HG03175 (cell line): ENCODE measurements around the gene DAGLA.

Experiments used
- ATAC-seq: cut with Tn5 transposase; IDR thresholded peaks from one replicate; pipeline ENCODE4 v1.9.1; 2021; ENCODE audit warnings: mild to moderate bottlenecking, moderate library complexity; ENCODE audit not compliant: unreplicated experiment

The DAGLA gene

DNA sequence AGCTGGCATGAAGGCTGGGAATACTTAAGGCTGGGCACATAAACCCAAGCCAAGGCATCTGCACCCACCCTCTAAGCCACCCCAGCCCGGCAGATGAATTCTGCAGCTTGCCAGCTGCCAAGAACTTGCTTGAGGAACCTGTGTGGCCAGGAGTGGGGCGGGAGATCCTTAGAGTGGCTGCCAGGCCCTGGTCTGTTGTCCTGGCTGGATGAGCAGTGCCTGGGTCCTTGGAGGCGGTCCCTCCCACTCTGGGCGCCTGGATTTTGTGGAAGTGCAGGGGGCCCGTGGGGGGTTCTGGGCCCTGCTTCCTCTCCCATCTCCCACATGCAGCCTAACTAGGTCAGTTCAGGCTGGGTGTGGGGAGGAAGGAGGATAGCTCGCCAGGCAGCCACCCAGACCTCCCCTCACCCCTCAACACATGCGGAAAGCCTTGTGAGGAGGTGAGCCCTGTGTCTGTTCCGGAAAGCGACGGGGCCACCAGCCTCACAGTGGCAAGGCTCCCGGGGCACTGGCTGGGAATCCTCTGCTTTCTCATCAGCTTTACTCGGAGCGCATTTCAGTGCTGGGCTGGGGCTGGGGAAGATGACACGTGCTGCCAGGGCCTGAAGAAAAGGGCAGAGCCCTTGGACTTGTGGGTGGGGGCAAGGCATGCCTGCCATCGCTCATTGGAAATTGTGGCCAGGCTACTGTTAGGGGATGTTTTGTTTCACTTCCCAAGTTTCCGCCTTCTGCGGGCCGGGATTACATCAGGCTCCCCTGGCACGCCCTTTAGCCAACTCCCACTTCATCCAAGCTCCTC lies 8.4 kb downstream of the DAGLA start:
- no peak for ATAC-seq

DNA sequence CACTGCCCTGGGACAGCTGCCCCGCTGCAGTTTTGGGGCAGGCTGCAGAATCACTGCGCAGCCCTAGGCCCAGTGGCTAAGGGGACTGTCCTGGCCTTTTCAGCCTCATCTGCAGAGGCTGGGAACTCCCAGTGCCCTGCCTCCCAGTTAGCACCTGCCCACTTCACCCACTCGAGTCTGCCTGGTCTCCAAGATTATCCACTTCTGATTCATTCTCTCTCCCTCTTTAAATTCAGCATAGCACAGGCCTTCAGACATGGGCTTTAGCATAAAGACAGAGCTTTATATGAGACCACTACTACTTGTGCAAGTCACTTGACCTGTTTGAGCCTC lies 8.9 kb downstream of the DAGLA start:
- no peak for ATAC-seq

DNA sequence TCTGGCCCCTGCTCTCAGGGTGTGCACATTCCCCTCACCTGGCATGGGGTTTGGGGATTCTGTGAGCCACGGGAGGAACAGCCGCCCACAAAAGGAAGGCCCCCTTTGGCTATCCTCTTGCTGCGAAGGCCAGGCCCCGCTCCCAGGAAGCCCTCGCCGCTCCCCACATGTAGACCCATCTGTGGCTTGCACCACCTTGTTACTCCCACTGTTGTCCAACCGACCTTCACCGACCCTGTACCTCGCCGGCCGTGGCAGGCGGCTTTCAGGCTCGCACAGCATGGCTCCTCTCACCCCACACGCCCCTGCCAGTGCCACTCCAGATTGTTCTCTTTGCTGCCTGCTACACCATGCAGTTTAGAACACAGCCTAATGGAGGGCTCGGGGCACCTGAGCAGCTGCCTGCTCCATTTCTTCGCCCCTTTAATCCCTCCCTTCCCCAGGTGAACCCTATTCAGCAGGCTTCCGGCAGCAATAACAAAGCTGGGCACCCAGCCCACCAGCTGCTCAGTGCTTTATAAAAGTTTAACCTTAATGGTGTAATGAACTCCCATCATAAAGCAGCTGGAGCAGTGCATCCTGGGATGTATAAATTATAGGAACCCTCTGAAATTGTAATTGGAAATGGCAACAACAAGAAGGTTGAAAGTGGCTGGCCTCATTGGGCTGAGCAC lies 10.7 kb downstream of the DAGLA start:
- no peak for ATAC-seq

DNA sequence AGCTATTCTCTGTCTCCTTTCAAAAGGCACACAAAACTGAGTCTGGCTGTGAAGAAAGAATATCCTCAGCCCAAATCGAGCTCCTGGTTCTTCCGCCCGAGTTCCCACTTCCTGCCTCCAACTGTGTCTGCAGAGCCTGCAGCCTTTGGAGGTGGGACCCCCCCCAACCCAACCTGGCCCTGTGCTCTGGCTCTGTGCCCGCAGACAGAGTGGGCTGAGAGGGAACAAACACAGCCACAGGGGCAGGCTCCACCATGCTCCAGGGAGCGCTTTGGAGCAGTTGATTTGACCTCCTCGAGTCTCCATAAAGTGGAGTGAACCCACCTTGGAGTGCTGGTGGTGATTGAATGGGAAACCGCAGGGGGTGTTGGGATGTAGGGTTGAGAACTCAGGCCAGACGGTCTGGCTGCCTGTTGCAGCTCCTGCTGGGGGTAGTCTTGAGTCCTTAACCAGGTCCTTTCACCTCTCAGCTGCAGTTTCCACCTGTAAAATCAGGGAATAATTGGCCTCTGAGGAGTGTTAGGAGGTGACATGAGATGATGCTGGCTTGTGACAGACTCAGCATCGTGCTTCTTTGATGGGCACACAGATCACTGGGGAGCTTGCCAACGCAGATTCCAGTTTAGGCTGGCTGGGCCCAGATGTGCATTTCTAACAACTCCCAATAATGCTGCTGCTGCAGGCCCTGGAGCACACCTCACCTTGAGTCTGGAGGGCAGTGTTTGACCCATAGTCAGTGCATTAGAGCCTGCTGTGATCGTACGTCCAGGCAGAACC lies 11.4 kb downstream of the DAGLA start:
- ATAC-seq: no peak

DNA sequence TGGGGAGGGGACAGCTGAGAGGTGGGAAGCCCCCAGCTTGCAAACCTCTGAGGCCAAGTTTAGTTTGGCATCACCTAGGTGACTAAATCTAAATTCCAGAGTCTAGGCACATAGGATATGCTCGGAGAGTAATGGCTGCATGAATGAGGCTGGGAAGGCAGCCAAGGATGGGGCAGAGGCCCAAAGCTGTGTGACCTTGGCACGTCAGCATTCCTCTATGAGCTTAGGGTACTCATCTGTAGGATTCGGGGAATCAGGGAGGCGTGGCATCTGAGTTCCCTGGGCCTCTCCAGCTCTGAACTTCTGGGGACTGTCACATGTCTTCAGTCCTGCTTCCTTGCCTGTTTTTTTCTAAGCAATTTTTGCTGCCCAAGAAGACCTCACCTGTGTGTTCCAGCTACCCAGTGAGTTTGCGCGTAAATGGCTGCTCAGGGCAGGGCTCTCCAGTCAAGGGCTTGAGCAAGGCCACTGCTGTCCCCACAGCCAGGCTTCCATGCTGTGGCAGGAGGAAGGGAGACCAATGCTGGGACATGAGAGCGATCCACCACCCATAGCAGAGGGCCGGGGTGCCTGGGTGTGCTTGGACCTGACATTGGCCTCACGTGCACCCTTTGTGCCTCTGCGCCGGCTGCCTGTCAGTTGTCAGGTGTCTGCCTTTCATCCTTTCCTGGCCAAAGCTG lies 13.9 kb downstream of the DAGLA start:
- no peak for ATAC-seq

DNA sequence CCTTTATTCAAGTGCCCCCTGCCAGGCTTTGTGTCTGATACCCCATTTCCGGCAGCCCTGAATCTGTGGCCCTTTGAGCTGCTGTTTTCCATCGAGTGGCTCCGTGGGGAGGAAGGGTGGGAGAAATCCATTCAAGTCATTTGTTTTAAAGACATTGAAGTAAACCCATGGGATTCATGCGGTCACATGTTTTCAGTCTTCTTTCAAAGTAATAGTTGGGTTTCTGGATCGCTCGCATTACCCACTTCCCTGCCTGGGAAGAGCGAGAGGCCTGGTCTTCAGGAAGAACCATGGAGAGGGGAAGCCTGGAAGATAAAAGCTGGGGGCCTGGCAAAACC lies 14.4 kb downstream of the DAGLA start:
- no peak for ATAC-seq

DNA sequence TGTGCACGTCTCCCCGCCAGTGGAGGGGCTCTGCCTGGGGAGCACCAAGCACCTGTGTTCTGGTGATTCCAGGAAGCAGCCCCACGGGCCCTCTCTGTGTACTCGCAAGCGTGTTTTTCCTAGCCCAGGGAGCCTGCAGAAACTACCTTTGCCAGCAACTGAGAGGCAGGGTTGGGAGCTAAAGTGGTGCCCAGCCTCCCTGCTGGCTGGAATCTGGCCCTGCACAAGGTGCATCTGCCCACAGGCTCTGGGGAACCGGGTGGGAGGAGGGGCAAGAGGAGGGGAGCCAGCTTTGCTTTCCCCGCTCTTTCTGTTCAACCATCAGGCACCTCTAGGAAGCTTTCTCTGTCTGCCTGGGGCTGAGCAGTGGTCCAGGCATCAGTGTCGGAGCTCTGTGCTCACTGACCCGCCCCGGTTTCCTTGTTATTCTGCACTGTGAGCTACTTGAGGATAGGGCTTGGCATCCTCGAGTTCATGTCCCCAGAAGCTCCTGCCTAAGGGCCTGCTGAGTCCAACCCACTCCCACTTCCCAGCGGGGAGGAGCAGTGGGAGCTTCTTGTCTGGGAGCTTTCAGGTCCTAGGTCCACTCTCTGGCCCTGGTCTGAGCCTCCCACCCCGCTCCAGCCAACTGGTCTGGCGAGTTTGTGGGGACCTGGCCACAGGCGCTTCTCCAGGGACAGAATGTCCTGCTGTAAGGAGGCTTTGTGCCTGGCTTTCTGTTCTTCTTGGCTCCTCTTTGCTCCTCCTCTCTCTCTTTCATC lies 14.9 kb downstream of the DAGLA start:
- no peak for ATAC-seq

DNA sequence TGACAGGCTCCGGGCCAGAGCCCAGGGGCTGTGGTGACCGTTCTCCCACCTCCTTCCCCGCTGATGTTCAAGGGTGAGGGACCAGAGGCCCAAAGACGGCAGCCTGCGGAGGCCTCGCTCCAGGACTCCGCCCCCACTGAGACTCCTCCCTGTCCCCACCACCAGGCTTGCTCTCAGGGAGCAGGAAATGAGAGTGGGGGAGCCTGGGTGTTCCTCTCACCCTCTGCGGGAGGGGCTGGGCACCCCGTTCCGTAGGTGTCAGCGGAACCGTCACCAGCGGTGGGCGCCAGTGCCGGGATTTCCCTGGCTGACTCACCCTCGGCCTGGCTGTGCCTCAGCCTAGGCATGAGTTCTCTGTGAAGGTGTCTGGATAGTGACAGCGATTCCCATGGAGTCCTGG lies 15.7 kb downstream of the DAGLA start:
- ATAC-seq: no peak

DNA sequence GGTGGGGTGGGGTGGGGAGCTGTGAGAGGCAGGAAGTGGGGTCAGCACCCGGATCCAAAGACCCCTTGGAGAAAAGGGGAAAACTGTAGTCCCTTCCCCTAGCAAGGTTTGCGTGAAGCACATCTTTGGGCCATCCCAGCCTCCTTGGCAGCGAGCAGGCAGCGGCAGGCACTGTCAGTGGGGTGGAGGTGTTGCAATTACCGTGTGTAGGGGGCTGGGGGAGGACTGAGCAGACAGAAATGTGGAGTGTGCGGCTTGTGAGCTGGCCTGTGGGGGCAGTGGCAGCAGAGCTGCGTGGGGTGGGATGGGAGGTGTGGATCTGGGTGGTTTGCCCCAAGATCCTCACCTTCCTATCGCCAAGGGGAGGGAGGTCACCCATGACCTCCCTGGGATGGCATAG lies 16.4 kb downstream of the DAGLA start:
- ATAC-seq: no peak

DNA sequence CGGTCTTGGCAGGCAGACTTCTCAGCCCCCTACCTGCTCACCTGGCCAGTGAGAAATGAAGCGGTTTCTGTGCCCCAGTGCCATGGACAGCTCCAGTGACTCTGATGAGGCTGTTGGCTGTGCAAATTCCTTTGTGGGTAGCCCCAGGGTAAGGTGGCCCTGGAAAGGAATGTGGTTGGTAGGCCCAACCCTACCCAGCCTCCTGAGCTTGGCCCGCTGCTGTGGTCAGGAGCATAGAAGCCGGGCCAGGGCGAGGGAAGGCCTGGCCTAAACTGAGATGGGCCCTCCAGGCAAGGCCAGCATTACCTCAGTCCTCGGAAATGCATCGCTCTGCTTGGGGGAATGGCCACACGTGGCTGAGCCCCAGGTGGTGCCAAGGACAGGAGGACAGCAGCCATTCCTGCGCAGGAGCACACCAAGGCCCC lies 16.9 kb downstream of the DAGLA start:
- no peak for ATAC-seq

DNA sequence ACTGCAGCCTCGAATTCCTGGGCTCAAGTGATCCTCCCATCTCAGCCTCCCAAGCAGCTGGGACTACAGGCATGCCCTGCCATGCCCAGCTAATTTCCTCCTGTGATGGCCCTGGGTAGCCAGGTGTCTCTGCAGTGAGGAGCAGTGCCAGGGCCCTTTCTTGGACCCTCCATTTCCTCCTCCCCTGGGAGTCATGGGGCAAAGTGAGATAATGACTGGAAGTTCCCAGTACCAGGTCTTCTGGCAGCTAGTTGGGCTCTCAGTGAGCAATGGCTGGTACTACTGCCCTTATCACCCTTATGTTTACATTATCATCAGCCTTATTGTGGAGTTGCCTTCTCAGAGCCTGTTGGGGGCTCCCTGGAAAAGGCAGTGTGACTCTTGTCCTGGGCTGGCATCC lies 17.6 kb downstream of the DAGLA start:
- ATAC-seq: no peak

DNA sequence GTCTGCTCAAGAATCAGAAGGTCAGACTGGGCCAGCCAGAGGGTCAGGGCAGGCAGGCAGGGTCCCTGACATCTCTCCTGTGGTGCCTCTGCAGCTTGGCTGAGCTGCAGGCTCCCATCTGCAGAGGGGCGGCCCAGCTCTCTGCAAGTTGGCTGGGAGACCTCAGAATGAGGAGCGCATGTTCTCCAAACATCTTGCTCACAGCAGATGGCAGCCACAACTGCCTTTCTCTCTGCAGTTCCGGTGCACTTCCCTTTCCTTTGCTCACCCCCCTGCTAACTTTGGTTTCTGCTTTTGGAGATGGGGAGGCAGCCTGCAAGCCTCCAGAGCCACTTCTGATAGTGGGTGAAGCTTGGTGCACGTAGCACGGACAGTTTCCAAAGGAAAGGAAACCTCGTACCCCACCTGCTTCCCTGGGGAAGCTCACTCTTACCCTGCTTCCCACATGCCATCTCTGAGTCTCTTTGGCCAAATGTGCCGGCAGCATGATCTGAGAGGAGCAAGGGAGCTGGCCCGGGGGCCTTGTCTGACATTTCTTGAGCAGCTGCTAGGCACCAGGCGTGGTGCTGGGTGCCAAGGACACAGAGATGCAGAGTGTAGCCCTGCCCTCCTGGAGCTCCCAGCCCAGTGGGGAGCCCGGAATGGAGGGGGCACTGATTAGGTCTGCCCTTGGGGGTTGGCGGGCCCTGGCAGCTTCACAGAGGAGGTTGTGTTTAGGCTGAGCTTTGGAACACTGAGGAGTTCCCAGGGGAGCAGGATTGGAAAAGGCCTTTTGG lies 18.2 kb downstream of the DAGLA start:
- no peak for ATAC-seq

DNA sequence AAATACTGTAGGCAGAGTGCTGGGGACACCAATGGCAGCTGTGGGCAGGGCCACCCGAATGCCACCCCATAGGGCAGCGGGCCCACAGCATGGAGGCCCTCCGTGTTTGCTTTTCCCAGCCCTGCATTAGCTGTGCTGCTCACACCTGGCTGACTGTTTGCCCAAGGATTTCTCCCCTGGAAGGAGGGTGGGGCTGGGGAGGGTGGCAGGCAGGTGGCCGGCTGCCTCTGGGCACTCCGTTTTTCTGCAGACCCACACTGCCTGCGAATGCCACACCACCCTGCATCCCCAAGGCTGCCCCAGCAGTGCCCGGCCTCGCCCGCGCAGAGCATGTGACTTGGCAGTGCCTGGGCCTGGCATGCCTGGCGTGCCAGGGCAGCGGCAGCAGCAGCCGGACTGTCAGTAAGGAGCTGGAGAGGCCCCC lies 19.6 kb downstream of the DAGLA start:
- ATAC-seq: no peak

DNA sequence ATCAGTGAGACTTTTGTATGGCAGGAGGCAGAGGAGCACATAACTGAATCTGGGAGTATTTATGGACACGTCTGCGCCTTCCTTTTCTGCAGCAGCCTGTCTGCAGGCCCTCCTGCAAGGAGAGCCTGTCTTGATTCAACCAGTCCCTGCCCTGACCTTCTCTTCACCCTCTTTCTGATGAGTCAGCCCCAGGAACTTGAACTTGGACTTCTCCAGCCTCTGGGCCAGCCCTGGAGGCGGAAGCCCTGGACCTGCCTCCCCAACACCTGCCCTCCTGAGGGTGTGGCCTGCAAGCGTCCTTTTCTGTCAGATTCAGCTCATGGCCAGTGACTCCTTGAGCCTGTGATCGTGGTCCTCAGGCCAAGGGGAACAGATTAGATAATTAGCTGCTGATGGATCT lies 20.0 kb downstream of the DAGLA start:
- no peak for ATAC-seq

DNA sequence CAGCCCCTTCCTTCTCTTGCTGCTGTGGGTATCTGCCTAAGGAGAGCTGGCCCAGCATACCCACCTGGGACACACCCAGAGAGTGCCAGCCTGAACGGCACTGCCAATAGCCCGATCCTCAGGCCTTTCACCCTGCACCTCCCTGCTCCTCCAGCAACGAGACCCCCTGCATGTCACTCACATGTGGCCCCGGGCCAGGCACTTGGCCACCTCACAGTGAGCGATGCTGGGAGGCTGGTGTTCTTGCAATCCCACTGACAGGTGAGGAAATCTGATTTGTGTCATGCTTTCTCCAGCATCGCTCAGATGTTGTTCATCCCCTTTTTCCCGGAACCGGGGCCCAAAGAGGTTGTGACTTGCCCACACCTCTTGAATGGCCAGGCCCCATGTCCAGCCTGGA lies 20.5 kb downstream of the DAGLA start:
- ATAC-seq: no peak

DNA sequence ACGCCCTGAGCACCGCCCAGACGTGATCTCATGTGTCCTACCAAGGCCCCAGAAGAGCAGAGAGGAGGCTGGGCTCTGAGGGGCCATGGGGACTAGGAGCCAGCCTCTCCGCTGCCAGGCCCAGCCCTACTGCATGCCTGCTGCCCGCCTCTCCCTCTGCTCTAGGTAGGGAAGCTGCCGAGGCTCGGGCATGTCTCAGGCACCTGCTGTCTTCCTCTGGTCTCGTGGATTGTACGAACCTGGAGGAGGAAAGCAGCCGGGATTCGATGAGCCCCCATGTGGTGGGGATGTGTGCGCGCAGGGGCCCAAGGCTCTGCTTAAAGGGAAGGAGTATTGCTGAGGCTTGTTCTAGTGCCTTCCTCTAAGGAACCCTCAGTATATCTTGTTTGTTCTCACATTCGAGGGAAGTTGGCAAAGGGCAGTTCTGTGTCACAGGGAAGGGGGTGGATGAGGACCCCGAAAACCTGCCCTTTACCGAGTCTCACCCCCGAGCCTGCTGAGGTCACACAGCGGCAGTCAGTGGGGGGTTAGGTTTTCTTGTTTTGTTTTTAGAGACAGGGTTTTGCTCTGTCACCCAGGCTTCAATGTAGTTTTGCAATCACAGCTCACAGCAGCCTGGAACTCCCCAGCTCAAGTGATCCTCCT lies 21.2 kb downstream of the DAGLA start:
- ATAC-seq: no peak

DNA sequence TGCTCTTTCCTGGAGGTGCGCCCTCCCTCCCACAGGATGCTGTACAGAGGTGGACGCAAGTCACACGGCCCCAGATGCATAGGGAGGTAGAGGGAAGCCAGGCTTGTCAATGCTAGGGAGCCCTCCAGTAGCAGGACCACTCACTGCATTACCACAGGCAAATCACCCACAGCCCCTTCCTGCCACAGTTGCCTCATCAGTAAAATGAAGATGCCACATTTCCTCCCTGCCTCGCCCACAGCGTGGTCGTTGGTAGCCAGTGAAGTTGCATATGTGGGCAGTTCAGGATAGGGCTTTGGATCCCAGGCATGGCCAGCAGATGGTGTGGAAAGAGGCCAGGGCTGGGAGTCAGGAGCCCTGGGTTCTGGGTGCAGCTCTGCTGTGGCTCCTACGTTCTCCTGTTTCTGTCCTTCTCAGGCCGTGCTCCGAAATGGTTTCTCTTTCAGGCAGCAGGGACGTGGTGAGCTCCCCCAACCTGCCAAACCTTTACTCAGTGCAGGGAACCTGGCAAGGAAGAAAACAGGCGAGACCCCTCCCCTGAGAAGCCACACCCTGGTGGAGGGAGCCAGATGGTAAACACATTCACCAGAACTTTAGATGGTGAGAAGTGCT lies 22.6 kb downstream of the DAGLA start:
- no peak for ATAC-seq

DNA sequence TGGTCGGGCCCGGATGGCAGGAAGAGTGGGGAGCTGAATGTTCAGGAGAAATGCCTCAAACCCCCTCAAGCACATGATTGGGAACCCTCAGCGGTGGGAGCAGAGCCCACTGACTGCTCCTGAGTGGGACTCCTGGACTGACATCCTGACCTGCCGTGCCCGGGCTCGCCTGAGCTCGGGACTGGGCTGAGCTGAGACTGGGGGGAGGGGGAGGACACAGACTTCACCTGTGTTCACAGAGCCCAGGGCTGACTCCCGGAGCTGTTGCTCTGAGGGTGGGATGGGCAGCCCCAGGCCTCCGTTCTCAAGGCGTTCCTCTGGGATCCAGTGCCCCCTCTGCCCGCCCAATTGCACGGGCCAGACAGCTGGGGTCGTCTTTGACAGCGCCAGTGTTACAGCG lies 24.6 kb downstream of the DAGLA start:
- ATAC-seq: no peak
